ENCODE measurements around the gene KLHL21.

KLHL21 gene

GRCh38 chr1:6627031-6627430, 24.4 kb upstream of the KLHL21 start:
- Histone ChIP-seq H3F3A (ENCODE audit: insufficient read depth) (peaks cover 11% of the 10 kb centered on the region; the same call in 1 of the 2 replicates), H3K4me2 (ENCODE audit: low read depth, low read length, poor library complexity, severe bottlenecking) (no peak overlapping the region), H3K9me3 (ENCODE audit: insufficient read depth, low read length) (no peaks in the 10 kb centered on the region), H3K27me3 (ENCODE audit: low read length) (no peaks in the 10 kb centered on the region), H3K36me3 (ENCODE audit: low read length) (no peaks in the 10 kb centered on the region), H3K9ac (ENCODE audit: low read length) (no peak overlapping the region), H3K27ac (ENCODE audit: low read depth, low read length) (no peak overlapping the region), H3K79me2 (ENCODE audit: insufficient read depth, low read length) (peaks cover 9% of the 10 kb centered on the region; the same call in 1 of the 2 replicates), H3K9me2 (replicated peaks; ENCODE audit: insufficient read depth, low read length) (no peaks in the 10 kb centered on the region), H3K4me3 (ENCODE audit: insufficient read depth, low read length, poor library complexity, severe bottlenecking) (no peak overlapping the region), H4K20me1 (ENCODE audit: low read depth, low read length) (no peaks in the 10 kb centered on the region), H2AFZ (ENCODE audit: low read depth, low read length, severe bottlenecking) (no peak overlapping the region)
- TF ChIP-seq CTCF (IDR thresholded peaks at IDR 0.05; ENCODE audit: insufficient read depth, low read length, poor library complexity, severe bottlenecking) (no peak), EZH2phosphoT487 (conservative IDR thresholded peaks at IDR 0.05; ENCODE audit: low read length) (no peak)

GRCh38 chr1:6625584-6626149, 23.0 kb upstream of the KLHL21 start:
- no peaks in the 10 kb centered on the region for H4K20me1 ChIP-seq (ENCODE audit: low read depth, low read length)
- no peaks in the 10 kb centered on the region for H3K9me3 ChIP-seq (ENCODE audit: insufficient read depth, low read length)
- H3K27ac ChIP-seq (ENCODE audit: low read depth, low read length), result no peak overlapping the region
- peaks cover 11% of the 10 kb centered on the region; the same call in 1 of the 2 replicates for H3F3A ChIP-seq (ENCODE audit: insufficient read depth)
- 0 out of 2 replicates have a peak, but pooled peaks cover 4% of the 10 kb centered on the region for H3K36me3 ChIP-seq (ENCODE audit: low read length)
- peak overlapping the region; percentile 66 for H3K9ac ChIP-seq (ENCODE audit: low read length)
- H2AFZ ChIP-seq (ENCODE audit: low read depth, low read length, severe bottlenecking), result peak overlapping the region; percentile 84
- TF ChIP-seq CTCF (IDR thresholded peaks at IDR 0.05; ENCODE audit: insufficient read depth, low read length, poor library complexity, severe bottlenecking), result no peak
- no peak for TF ChIP-seq EZH2phosphoT487 (conservative IDR thresholded peaks at IDR 0.05; ENCODE audit: low read length)
- H3K9me2 ChIP-seq (replicated peaks; ENCODE audit: insufficient read depth, low read length), result no peaks in the 10 kb centered on the region
- peak overlapping the region; percentile 58 for H3K4me2 ChIP-seq (ENCODE audit: low read depth, low read length, poor library complexity, severe bottlenecking)
- peaks cover 9% of the 10 kb centered on the region; the same call in 1 of the 2 replicates for H3K79me2 ChIP-seq (ENCODE audit: insufficient read depth, low read length)
- peak overlapping the region; percentile 69 for H3K4me3 ChIP-seq (ENCODE audit: insufficient read depth, low read length, poor library complexity, severe bottlenecking)
- H3K27me3 ChIP-seq (ENCODE audit: low read length), result no peaks in the 10 kb centered on the region

GRCh38 chr1:6624710-6625583, 22.3 kb upstream of the KLHL21 start, which contains the start of gene THAP3:
THAP3 (plus strand) TSS chr1:6624868; CDS start chr1:6625219, 351 bp downstream.
- no peaks in the 10 kb centered on the region for H3K9me2 ChIP-seq (replicated peaks; ENCODE audit: insufficient read depth, low read length)
- peaks cover 11% of the 10 kb centered on the region; the same call in 1 of the 2 replicates for H3F3A ChIP-seq (ENCODE audit: insufficient read depth)
- no peaks in the 10 kb centered on the region for H4K20me1 ChIP-seq (ENCODE audit: low read depth, low read length)
- peak within 1 kb of the TSS; percentile 58 for H3K4me2 ChIP-seq (ENCODE audit: low read depth, low read length, poor library complexity, severe bottlenecking)
- peak within 1 kb of the TSS; percentile 84 for H2AFZ ChIP-seq (ENCODE audit: low read depth, low read length, severe bottlenecking)
- peak within 1 kb of the TSS; percentile 28; the same call in 1 of the 2 replicates for H3K27ac ChIP-seq (ENCODE audit: low read depth, low read length)
- peaks cover 9% of the 10 kb centered on the region; the same call in 1 of the 2 replicates for H3K79me2 ChIP-seq (ENCODE audit: insufficient read depth, low read length)
- no peaks in the 10 kb centered on the region for H3K9me3 ChIP-seq (ENCODE audit: insufficient read depth, low read length)
- H3K4me3 ChIP-seq (ENCODE audit: insufficient read depth, low read length, poor library complexity, severe bottlenecking), result peak within 1 kb of the TSS; percentile 69
- TF ChIP-seq CTCF (IDR thresholded peaks at IDR 0.05; ENCODE audit: insufficient read depth, low read length, poor library complexity, severe bottlenecking) (no peak), EZH2phosphoT487 (conservative IDR thresholded peaks at IDR 0.05; ENCODE audit: low read length) (no peak)
- peak within 1 kb of the TSS; percentile 66 for H3K9ac ChIP-seq (ENCODE audit: low read length)
- 0 out of 2 replicates have a peak, but pooled peaks cover 4% of the 10 kb centered on the region for H3K36me3 ChIP-seq (ENCODE audit: low read length)
- H3K27me3 ChIP-seq (ENCODE audit: low read length), result no peaks in the 10 kb centered on the region
